Sigmoid colon (tissue), 7 donors: Measurements from ENCODE around the gene HDAC4. TPM values are rescaled to one million over a fixed set of nuclear protein-coding genes. Genes with fewer than 3 reads are reported as not detected.

Experiments used
- DNase-seq: peaks from one replicate; pipeline ENCODE4 v3.0.0-alpha.2; 2019
- H3K27ac ChIP-seq, 4 donors: fragments of 200-600 bp; sonication (generic); one replicate each; pipeline ENCODE4 v1.5.1; 2016 to 2019; ENCODE audit warnings: mild to moderate bottlenecking in 1 of 4
- H3K27me3 ChIP-seq, 3 donors: fragments of 200-600 bp; sonication (generic); one replicate each; pipeline ENCODE4 v1.5.1; 2019; ENCODE audit warnings: mild to moderate bottlenecking in 1 of 3
- H3K36me3 ChIP-seq, 4 donors: fragments of 200-600 bp; sonication (generic); one replicate each; pipeline ENCODE4 v1.5.1; 2016 to 2019
- H3K4me1 ChIP-seq, 4 donors: fragments of 200-600 bp; sonication (generic); one replicate each; pipeline ENCODE4 v1.5.1; 2017 to 2019
- H3K4me3 ChIP-seq, 4 donors: fragments of 200-600 bp; sonication (generic); one replicate each; pipeline ENCODE4 v1.5.1; 2017 to 2019; ENCODE audit warnings: mild to moderate bottlenecking in 2 of 4, moderate library complexity in 1 of 4
- H3K9me3 ChIP-seq, 4 donors: fragments of 200-600 bp in 3 of 4; sonication (generic) in 3 of 4; one replicate each; pipeline versions ENCODE4 v1.5.1 to v1.6.1; 2013 to 2019
- EP300 ChIP-seq, 4 donors: sonication (generic); formaldehyde crosslinking; IDR thresholded peaks; one replicate each; pipeline ENCODE4 v1.6.1; 2017; ENCODE audit warnings: antibody characterized with exemption in 4 of 4
- POLR2A ChIP-seq, 2 donors: fragments of 450-650 bp; IDR thresholded peaks; one replicate each; pipeline ENCODE4 v1.6.1; 2016; ENCODE audit warnings: antibody characterized with exemption in 2 of 2, mild to moderate bottlenecking in 2 of 2, moderate library complexity in 2 of 2
- POLR2AphosphoS5 ChIP-seq, 4 donors: sonication (generic); formaldehyde crosslinking; IDR thresholded peaks; one replicate each; pipeline ENCODE4 v1.6.1; 2017; ENCODE audit warnings: antibody characterized with exemption in 4 of 4
- WGBS, 2 donors: extraction: QIAGEN DNeasy Blood & Tissue Kit; methylation state at CpG; one replicate each; pipeline ENCODE4 v1.1.7; 2013; 5-methylcytosine and 5-hydroxymethylcytosine counted together
- intact Hi-C: fragments of 100-400 bp; cut with DNase I; formaldehyde crosslinking; loops from one replicate; pipeline ENCODE4 v1.15.1; 2023
- polyA plus RNA-seq, 3 donors: library from polyadenylated mRNA; stranded (reverse); fragments of 200-250 nt; gene quantifications; one replicate each; pipeline ENCODE4 v1.2.3, GENCODE V29; 2013
- total RNA-seq, 4 donors: library from RNA; depleted of rRNA; stranded (reverse); fragments of >200 nt; gene quantifications; one replicate each; pipeline ENCODE4 v1.1.0, GENCODE V29; 2016
- TF ChIP-seq, protein P1 (sequence below), 4 experiments: fragments of 450-650 bp in 3 of 4; fragments of 200-600 bp in 1 of 4; IDR thresholded peaks; one replicate each; pipeline ENCODE4 v1.5.1; 2016 to 2019; ENCODE audit warnings: antibody characterized with exemption in 4 of 4, mild to moderate bottlenecking in 3 of 4, moderate library complexity in 2 of 4
- donor health status: healthy with polysubstance abuse.
- donor health status: Bipolar disorder and iron deficiency.
- donor health status: healthy.

The HDAC4 gene
- total and polyA plus RNA-seq, 7 donors, result 1.8 to 196 (median 77.0) TPM

DNA sequence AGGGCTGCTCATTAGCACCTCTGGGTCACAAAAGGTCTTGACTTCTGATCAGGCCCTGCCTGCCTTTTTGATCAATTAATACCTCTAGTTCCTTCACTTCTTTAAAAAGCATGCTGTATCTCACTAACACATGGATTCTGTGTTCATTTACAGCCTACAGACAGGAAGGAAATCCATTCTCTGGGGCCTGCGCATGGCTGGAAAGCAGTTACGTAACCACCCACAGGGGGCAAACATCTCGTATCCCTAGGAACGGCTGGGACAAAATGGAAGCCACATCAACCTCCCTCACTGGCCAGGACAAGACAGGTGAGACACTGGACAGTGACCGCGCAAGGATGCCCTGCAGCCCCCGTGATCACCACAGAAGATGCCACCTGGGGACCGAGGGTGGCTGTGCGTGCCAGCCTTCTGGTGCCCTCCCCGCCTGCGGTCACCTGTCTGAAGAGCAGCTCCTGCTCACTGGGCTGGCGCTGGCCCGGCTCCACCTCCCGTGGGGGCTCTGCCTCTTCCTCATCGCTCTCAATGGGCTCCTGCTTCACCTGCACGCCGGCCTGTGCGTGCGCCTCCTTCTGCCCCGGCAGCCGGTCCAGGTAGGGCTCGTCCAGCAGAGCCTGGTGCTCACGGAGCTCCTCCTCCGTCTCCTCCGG, 286.1 kb downstream of the HDAC4 start:
- peaks cover 12 to 46% (median 18%) of the 10 kb centered on the region in 4 donors for H3K36me3 ChIP-seq
- peak in 2 of 4 donors; percentile 7 to 31 for TF ChIP-seq POLR2AphosphoS5 (IDR thresholded peaks at IDR 0.05)
- TF ChIP-seq POLR2A (IDR thresholded peaks at IDR 0.05), result no peak
- H3K9me3 ChIP-seq, result no peaks in the 10 kb centered on the region
- intact Hi-C loops, result loop anchor here (5.0 to 10.0 kb wide), 3 partner anchors 193 to 880 kb away; no protein-coding TSS in a partner anchor
- peak overlapping the region; percentile 80 to 96 (median 88) for H3K27ac ChIP-seq
- WGBS, 2 donors, result 95% methylated on average over 25 of the region's 25 CpGs
- no peaks in the 10 kb centered on the region for H3K27me3 ChIP-seq
- no peak for DNase-seq
- peaks cover 0 to 82% (median 56%) of the 10 kb centered on the region in 4 donors for H3K4me1 ChIP-seq
- no peak overlapping the region for H3K4me3 ChIP-seq

DNA sequence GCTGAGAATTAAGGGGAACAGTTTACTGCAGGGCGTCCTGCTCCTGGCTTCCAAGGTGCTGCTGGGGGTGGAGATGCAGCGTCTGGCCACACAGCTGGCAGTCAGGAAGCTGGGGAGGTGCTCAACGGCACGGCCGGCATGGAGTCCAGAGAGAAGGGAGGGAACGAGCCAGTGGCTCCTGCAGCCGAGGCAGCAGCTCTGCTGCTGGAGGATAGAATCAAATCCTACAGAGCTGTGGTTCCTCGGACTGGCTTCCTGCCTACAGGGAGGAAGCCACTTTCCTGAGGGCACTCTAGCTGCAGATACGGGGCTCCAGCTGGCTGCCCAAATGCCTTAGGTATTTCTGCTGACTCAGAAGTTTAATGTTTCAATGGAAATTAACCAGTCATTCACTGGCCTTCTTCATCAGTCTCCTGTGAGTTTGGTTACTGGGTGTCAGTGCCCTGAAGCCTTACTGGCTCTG, 286.7 kb downstream of the HDAC4 start:
- intact Hi-C loops, result loop anchor here (5.0 to 10.0 kb wide), 3 partner anchors 193 to 881 kb away; no protein-coding TSS in a partner anchor
- 17 to 45% methylated on average over 9 of the region's 9 CpGs for WGBS, 2 donors
- Histone ChIP-seq H3K27me3 (no peaks in the 10 kb centered on the region), H3K4me1 (peaks cover 0 to 82% (median 55%) of the 10 kb centered on the region in 4 donors), H3K27ac (peak overlapping the region; percentile 80 to 96 (median 88)), H3K4me3 (no peak overlapping the region), H3K9me3 (no peaks in the 10 kb centered on the region), H3K36me3 (peaks cover 14 to 52% (median 21%) of the 10 kb centered on the region in 4 donors)
- DNase-seq, result no peak
- TF ChIP-seq POLR2AphosphoS5 (IDR thresholded peaks at IDR 0.05), result no peak
- no peak for TF ChIP-seq EP300 (IDR thresholded peaks at IDR 0.05)
- TF ChIP-seq, protein P1, sequence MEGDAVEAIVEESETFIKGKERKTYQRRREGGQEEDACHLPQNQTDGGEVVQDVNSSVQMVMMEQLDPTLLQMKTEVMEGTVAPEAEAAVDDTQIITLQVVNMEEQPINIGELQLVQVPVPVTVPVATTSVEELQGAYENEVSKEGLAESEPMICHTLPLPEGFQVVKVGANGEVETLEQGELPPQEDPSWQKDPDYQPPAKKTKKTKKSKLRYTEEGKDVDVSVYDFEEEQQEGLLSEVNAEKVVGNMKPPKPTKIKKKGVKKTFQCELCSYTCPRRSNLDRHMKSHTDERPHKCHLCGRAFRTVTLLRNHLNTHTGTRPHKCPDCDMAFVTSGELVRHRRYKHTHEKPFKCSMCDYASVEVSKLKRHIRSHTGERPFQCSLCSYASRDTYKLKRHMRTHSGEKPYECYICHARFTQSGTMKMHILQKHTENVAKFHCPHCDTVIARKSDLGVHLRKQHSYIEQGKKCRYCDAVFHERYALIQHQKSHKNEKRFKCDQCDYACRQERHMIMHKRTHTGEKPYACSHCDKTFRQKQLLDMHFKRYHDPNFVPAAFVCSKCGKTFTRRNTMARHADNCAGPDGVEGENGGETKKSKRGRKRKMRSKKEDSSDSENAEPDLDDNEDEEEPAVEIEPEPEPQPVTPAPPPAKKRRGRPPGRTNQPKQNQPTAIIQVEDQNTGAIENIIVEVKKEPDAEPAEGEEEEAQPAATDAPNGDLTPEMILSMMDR (IDR thresholded peaks at IDR 0.05), result no peak
- no peak for TF ChIP-seq POLR2A (IDR thresholded peaks at IDR 0.05)

DNA sequence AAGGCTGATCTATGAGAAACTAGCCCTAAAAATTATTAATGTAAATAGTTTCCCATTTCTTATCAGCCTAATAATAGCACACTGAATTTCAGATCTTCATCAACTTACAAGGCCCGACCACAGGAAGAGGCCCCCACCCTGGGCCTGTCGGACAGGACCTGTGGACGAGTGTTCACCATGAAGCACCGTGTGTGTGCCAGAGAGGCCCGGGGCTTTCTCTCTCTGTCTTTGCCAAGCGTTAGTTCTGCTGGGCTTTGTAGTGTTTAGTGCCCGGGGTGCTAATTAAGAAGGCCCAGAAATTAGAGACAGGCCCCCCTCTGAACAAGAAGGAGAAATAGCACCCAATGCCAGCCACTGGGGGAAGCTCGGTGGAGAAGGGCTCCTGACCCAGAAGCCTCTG, 287.2 kb downstream of the HDAC4 start:
- no peak for TF ChIP-seq POLR2AphosphoS5 (IDR thresholded peaks at IDR 0.05)
- no peak for TF ChIP-seq POLR2A (IDR thresholded peaks at IDR 0.05)
- TF ChIP-seq EP300 (IDR thresholded peaks at IDR 0.05), result no peak
- TF ChIP-seq, protein P1 (IDR thresholded peaks at IDR 0.05), result no peak
- no peaks in the 10 kb centered on the region for H3K9me3 ChIP-seq
- H3K4me3 ChIP-seq, result no peak overlapping the region
- peak overlapping the region; percentile 80 to 96 (median 88) for H3K27ac ChIP-seq
- peaks cover 14 to 57% (median 27%) of the 10 kb centered on the region in 4 donors for H3K36me3 ChIP-seq
- intact Hi-C loops, result loop anchor here (5.0 to 10.0 kb wide), 3 partner anchors 194 to 881 kb away; no protein-coding TSS in a partner anchor
- 38 to 61% methylated on average over 8 of the region's 8 CpGs for WGBS, 2 donors
- peaks cover 0 to 81% (median 54%) of the 10 kb centered on the region in 4 donors for H3K4me1 ChIP-seq
- no peaks in the 10 kb centered on the region for H3K27me3 ChIP-seq
- no peak for DNase-seq

DNA sequence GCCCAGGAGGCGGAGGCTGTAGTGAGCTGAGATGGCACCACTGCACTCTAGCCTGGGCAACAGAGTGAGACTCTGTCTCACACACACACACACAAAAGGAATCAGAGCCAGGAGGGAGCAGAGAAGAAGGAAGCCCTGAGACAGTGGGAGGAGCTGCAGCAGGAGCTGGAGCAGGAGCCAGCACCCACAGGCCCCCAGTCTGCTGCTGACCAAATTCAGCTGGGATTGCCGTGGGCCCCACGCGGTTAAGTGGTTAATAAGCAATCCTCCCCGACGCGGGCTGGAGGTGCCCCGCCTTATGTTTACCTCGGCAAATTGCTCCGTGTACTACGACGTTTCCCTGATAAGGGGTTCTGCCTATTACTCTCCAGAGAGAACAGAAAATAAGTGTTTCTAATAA, 287.6 kb downstream of the HDAC4 start:
- 13 to 50% methylated on average over 12 of the region's 12 CpGs for WGBS, 2 donors
- peaks cover 18 to 62% (median 30%) of the 10 kb centered on the region in 4 donors for H3K36me3 ChIP-seq
- H3K4me3 ChIP-seq, result no peak overlapping the region
- no peaks in the 10 kb centered on the region for H3K27me3 ChIP-seq
- no peaks in the 10 kb centered on the region for H3K9me3 ChIP-seq
- peak overlapping the region; percentile 80 to 96 (median 88) for H3K27ac ChIP-seq
- intact Hi-C loops, result loop anchor here (5.0 to 10.0 kb wide), 3 partner anchors 194 to 882 kb away; no protein-coding TSS in a partner anchor
- peak; percentile 83 for DNase-seq
- TF ChIP-seq, protein P1 (IDR thresholded peaks at IDR 0.05), result no peak
- TF ChIP-seq POLR2AphosphoS5 (IDR thresholded peaks at IDR 0.05), result peak in 3 of 4 donors; percentile 22 to 53 (median 44)
- H3K4me1 ChIP-seq, result peaks cover 0 to 76% (median 54%) of the 10 kb centered on the region in 4 donors

- intact Hi-C loops, result loop anchor here (5.0 to 10.0 kb wide), 3 partner anchors 195 to 883 kb away; no protein-coding TSS in a partner anchor
- Histone ChIP-seq H3K4me3 (no peak overlapping the region), H3K36me3 (peaks cover 27 to 71% (median 40%) of the 10 kb centered on the region in 4 donors), H3K27ac (peak overlapping the region; percentile 80 to 96 (median 88)), H3K4me1 (peaks cover 0 to 70% (median 54%) of the 10 kb centered on the region in 4 donors), H3K9me3 (no peaks in the 10 kb centered on the region), H3K27me3 (no peaks in the 10 kb centered on the region)
- WGBS, 2 donors, result 91 to 93% methylated on average over 14 of the region's 14 CpGs
- TF ChIP-seq POLR2AphosphoS5 (IDR thresholded peaks at IDR 0.05), result no peak
- no peak for TF ChIP-seq EP300 (IDR thresholded peaks at IDR 0.05)
- no peak for TF ChIP-seq POLR2A (IDR thresholded peaks at IDR 0.05)
- TF ChIP-seq, protein P1 (IDR thresholded peaks at IDR 0.05), result no peak
- peak; percentile 78 for DNase-seq
Measured at GRCh38 chr2:239112127-239112774, 288.6 kb downstream of the HDAC4 start.
